Stimulated activated CD4-positive, alpha-beta T cell treated with anti-CD3 and anti-CD28 coated beads, Interleukin-2, amount 100 ng/mL, for 24 hours (primary cell): ENCODE results near the gene OGA.

Source experiments
- DNase-seq, 2 donors: peaks; one replicate each; pipeline ENCODE4 v3.0.0-alpha.2; 2020

OGA gene

GRCh38 chr10:101835362-101835761 is 17.1 kb upstream of the OGA start:
- no peak for DNase-seq

- DNase-seq, result peak in 1 of 2 donors; percentile 21
These were observed 16.1 kb upstream of the OGA start for GRCh38 chr10:101834341-101834740.

DNA sequence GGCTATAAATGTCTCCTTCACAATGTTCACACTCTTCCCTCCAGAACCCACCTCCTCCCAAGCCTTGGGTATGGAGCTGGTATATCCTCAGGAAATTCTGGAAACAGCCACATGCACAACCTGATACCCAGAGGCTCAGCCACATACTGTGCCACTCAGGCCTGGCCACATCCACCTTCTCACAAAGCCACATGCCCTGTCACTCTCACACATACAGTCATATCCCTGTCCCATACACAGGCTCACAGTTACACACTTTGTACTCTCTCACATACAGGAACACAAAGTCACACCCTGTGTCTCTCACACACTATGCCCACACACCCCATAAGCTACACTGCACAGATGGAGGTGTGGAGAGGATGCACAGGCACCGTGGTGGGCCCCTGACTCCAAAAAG is 15.2 kb upstream of the OGA start:
- no peak for DNase-seq

DNA sequence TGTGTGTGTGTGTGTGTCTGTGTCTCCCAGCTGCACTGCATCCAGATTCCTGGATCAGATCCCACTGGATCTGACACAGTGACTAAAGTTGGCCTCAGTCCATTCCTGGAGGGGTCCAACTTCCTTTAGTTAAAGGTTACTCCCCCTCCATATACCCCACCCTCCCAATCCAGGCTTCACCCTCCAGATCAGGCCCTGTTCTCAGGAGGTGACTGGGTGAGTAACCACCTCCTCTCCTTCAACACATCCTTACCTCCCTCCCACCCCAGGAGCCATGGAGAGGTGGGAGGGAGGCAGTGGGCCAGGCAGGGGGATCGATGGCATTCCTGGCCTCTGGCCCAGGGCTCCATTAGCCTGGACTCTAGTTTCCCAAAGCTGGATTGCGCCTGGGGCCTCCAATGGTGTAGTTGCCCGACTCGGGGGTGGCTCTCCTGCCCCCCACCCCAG is 14.1 kb upstream of the OGA start:
- no peak for DNase-seq

GRCh38 chr10:101831169-101831811 is 13.0 kb upstream of the OGA start:
- no peak for DNase-seq

DNA sequence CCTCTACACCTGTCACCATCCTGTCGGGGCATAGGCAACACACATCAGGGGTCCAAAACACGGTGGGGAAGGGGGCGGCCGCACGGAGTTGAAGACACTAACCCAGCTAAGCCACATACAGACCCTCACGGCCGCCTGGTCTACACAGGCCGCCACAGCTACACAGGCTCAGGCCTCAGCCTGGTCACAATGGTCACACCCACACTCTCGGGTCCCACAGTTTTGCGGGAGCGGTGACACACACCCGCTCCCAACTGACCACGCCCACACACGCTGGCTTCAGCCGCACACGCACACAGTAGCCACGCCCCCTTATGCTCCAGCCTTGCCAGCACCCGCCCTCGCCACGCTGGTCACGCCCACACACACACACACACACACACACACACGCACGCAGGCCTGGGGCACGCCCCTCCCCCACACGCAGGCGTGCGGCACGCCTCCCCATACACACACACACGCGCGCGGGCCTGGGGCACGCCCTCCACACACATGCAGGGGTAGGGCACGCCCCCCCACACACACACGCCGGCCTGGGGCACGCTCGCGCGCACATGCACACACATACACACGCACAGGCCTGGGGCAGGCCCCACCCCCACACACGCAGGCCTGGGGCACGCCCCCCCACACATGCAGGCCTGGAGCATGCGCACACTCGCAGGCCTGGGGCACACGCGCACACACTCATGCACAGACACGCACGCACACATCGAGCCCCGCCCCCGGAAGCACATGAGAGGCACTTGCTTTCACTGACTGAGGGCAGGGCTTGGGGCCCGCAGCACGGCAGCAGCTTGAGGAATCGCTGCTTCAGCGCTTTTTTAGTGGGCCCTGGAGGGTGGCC is 12.3 kb upstream of the OGA start:
- peak; percentile 90 to 93 for DNase-seq

DNA sequence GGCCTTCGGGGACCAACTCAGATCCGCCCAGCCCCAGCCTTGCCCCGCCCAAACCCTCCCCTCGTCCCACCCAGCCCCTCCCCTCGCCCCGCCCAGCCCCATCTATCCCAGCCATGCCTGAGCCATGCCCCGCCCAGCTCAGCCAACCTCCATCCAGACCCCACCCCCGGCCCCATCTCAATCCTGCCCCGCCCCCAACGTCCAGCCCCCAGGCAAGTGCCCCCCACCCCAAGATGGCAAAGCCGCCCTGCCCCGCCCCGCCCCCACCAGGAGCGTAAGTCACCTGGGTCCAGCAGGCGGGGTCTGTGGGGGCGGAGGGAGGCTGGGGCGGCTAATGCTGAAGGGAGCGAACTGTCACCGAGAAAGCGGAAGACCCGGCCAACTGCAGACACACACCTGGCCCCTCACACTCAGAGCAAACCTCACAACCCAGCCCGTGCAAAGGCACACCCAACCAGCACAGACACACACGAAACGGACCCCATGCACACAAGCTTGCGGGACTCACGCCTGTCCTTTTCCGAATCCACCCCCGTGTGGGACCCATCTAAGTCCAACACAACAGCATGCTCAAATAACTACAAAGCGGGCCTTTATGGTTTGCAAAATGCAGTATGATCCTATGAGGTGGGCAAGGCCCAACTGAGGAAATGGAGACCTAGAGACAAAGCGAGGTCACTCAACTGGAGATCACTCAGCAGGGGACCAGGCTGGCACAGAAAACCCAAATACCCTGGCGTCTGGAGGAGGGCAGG is 11.5 kb upstream of the OGA start:
- DNase-seq, result peak; percentile 57 to 64

GRCh38 chr10:101828766-101829551 is 10.7 kb upstream of the OGA start:
- DNase-seq, result no peak

- DNase-seq, result no peak
These were observed 9.8 kb upstream of the OGA start for GRCh38 chr10:101827919-101828600.

- no peak for DNase-seq
These were observed 8.7 kb upstream of the OGA start for GRCh38 chr10:101826852-101827434.

GRCh38 chr10:101824736-101825135 is 6.5 kb upstream of the OGA start:
- no peak for DNase-seq

DNA sequence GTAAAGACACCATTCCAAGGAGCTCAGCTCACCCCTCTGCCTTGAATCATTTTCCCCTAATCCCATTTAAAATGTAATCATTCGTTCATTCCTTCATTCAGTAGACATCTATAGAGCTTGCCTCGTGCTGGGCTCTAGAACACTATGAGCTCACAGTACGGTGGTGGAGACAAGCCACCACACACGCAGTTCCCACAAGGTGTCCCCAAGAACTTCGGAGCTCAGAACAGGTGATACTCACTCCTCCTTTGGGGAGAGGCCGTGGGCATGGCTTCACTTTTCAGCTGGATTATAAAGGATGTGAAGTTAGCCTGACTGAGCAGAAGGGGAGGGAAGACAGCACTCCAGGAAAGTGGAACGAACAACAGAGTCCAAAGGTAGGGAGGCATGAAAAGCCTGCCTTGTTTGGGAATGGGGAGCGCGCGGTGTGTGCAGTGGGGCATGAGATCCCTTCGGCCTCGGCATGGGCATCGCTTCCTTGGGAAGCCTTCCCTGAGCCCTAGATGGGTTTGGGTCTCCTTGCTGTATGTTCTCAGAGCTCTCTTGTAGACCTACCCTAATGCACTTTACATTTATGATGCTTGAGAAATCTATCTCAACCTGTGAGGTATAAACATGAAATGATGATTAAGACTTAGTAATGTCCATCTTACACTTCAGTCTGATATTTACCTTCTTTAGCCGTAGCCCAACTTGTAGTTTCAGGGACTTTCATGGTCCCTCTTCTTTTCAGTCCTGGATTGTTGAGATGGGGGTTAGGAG is 809 bp upstream of the OGA start:
- peak in 1 of 2 donors; percentile 37 for DNase-seq

DNA sequence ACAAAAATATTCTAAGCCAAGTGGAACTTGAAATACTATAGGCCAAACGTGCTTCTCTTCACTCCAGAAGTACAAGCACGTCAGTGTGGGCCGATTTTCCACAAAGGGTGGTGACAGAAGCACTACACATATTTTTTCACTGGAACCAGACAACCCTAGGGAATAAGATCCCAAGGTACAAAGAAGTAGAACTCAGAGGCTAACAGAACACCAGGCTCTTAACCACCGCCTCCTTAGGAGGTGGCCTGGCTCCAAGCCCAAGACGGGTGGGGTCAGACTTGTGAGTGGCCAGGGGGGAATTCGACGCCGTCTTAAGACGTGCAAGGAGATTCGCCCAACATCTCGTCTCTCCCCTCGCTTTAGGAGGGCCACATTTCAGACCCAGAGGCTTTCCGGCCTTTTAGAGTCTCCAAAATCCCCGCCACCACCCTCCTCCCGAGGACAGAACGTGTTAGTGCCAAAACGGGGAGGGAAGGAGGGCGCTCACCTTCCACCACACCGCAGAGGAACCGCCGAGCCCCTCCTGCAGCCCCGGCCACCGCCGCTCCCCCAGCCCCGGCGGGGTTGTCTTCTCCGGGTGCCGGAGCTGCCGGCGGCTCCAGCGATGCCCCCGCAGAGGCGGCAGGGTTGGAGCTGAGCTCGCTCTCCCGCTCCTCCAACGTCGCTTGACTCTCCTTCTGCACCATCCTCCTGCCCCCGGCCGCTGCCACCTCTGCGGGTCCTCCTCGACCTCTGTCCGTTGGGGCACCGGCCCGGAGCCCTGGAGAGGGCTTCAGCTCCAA is 716 bp downstream of the OGA start:
- DNase-seq, result peak; percentile 42 to 47

DNA sequence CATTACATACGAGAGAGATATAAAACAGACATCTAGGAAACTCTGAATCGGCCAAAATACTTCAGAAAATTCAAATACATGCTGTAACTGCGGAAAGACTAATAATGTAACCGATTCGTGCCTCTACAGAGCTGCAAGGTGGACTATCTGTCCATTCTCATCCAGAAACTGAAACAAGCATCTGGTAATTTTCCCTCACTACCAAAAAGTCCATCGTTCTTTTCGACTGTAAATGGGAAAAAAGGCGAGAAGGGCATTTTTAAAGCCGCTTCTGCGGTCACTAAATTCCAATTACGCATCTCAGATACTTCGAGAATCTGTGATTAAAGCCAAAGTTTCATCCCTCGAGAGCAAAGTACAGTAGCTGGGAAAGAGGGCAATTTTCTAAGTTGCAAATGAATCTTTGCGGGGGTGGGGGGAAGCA is 1.3 kb downstream of the OGA start:
- DNase-seq, result no peak

DNA sequence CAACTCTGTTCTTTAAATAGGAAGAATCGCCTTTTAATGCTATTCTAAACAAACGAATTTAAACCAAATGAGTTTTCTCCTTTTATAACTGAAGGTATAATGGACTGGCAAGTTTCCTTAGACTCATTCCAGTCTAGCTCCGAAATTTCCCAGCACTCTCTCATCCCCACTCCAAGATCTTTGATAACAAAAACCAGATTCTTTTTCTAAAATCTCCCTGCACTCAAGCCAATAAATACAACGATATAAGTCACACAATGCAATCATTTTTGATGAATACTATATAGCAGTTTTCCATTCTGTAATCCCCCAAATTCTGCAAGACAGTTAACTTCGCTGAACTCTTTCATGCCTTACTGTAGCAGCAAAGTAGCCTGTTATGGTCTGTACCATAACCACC is 1.9 kb downstream of the OGA start:
- DNase-seq, result no peak

GRCh38 chr10:101814466-101815071 is 3.7 kb downstream of the OGA start:
- no peak for DNase-seq

- no peak for DNase-seq
These were observed 5.6 kb downstream of the OGA start for GRCh38 chr10:101812606-101813005.

DNA sequence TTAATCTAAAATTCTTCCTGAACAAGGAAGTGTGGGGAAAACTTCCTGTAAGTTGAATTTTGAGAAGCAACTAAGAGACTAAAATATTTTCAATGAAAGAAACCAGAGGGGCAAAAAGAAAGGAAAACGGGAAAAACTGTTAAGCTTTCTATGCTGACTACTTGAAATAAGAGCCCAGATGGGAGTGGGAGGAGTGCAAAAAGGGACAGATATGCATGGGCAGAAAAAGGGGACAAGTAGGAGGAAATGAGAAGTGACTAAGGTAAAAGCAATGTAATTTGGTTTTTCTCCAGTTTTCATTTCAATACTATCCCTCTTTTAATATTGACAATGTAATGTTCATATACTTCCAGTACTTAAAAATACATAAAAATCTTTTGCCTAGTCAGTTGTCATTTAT is 11.1 kb downstream of the OGA start:
- no peak for DNase-seq

GRCh38 chr10:101803511-101803910 is 14.7 kb downstream of the OGA start:
- DNase-seq, result no peak
